ENCODE measurements around the gene TGFB3.

Gene TGFB3

DNA sequence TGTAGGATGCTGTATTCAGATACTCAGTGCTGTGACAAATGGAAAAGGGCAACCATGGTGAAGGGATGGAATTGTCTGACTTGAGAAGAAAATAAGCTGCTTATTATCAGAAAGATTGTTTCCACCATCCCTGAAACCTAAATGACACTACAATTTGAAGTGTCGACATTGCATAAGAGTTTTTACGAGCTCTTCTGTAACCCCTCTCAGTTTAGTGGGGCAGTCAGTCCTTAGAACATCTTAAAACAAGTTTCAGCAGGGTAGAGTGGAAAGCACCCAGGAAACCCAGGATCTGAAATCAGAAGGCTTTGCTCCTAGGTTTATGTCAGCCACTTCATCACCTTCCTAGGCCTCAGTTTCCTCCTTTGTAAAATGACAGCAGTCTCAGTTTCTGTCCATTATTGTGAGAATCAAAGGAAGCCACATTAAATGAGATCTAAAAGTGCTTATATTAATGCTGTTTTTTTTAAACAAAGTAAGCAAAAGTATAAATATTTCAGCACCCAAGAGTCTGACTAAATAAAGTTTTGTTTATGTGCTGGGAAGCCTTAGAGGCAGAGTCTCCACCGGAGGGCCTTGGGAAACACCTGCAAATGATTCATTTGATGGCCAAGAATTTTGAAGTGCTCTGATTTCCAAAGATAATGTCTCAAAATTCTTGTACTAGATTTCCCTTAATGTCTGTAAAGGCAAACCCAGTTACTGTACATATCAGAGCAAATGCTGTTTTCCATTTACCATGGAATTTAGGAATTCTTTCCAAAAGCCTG, 5.6 kb upstream of the TGFB3 start:
- no peak for DNase-seq (ENCODE audit: low read depth in 3 of 3, low spot score in 1 of 3)

DNA sequence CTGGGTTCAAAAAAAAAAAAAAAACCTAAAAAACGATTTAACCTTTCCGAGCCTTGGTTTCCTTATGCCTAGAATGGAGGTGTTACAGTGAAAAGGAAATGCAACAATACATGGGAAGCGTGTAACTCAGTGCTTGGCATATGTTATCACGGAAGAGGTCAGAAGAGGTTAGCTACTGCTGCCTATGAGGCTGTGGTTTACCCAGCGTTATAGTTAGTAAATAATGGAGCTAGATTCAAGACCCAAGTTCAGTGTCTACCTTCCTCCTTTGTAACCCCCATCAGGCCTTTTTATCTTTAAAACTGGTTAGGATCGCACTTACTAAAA, 4.6 kb upstream of the TGFB3 start:
- no peak for DNase-seq (ENCODE audit: low read depth in 3 of 3, low spot score in 1 of 3)

DNA sequence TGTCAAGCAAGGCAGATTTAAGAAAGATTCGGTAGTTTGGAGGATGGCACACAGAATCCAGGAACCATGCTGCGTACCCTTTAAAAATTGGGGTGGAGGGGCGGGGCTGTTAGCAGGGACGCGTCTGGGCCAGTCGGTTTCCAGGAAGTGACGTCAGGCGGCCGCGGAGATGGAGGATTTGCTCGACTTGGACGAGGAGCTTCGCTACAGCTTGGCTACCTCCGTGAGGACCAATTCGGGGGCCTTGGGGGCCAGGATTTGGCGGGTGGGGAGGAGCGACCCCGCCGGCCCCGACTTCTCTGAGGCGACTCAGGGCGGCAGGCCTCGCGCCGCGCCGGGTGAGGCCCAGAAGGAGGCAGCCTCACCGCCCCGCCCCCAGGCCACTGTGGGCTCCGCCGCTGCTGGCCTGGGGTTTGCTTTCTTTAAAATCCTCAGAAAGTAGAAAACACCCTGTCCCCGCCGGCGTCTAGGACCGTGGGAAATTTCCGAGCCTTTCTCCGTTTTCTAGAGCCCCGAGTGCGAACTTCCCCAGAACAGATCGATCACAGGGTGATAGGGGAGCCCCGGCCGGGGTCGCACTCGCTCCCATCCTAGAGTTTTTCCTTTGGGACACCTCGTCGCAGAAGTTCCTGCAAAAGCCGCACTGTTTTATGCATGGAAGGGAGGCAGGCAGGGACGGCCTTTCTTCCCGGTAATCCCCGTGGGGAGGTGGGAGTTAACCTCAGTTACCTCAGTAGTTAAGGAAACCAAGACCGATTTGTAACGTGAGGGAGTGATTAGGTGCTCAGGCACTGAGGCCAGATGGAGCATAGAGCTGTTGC, 4.0 kb upstream of the TGFB3 start, which contains the start of gene IFT43:
TSS of gene IFT43 (plus strand) at position 146 of the 821 bp plus-strand sequence. CDS start at position 170, 24 bp downstream.
- peak; percentile 68 to 81 (median 72) for DNase-seq (ENCODE audit: low read depth in 3 of 3, low spot score in 1 of 3)

- DNase-seq (ENCODE audit: low read depth in 3 of 3, low spot score in 1 of 3), result no peak
Observed at GRCh38 chr14:75984674-75985073, 2.9 kb upstream of the TGFB3 start.

- no peak for DNase-seq (ENCODE audit: low read depth in 3 of 3, low spot score in 1 of 3)
Observed at GRCh38 chr14:75983019-75983358, 1.2 kb upstream of the TGFB3 start.

- peak; percentile 38 to 70 (median 58) for DNase-seq (ENCODE audit: low read depth in 3 of 3, low spot score in 1 of 3)
Observed at GRCh38 chr14:75982266-75983018, 647 bp upstream of the TGFB3 start.

DNA sequence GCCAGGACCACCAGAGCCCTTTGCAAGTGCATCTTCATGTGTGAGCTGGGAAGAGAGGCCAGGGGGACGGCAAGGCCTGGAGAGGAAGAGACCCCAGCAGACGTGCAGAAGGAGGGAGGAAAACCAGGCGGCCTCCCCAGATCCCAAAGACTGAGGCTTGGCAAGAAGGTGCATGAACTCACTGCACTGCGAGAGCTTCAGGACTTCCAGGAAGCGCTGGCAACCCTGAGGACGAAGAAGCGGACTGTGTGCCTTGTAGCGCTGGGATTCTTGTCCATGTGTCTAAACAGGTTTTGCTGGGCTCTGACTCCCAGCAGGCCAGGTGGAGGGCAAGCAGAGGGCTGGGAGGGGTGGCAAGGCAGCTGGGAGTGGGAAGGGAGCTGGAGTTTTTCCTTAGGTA, 939 bp downstream of the TGFB3 start:
- DNase-seq (ENCODE audit: low read depth in 3 of 3, low spot score in 1 of 3), result no peak

DNA sequence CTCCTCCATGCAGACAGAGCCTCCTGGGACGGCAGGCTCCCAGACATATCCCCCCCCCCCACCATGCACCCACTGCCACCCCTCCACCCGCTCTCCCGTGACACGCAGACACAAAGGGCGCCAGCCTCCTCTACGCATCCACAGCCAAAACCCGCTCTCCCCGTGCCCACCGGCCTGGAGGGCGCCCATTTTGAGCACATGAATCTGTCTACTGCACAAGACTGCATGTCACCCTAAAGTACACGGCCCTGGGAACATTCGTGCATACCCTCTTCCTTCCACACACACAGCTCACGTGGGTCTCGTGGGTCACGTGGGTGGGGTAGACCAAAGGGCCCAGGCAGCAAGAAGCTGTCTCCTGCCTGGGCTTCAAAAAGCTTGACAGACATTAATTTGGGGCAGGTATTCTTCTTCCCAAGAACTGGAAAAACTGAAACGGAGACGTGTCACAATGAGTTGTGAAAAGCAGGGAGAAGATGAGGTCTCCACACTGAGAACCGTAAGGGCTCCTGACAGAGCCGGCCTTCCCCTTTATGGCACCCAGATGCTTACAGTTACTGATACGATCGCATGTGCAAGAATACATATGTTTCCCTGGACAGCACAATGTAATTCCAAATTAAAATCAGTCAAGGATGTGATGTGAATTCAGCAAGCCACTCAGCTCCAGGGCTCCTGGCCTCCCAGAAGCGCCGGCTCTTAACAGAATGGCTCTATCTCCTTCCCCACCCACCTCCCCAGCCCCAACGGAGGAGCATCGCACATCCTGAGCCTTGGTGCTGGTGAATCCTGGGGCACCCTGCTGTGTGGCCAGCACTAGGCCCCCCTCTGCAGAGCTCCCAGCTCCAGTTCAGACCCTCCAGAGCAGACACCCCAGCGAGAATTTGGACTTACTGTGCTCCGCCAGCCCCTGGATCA, 1.9 kb downstream of the TGFB3 start:
- DNase-seq (ENCODE audit: low read depth in 3 of 3, low spot score in 1 of 3), result no peak

- DNase-seq (ENCODE audit: low read depth in 3 of 3, low spot score in 1 of 3), result no peak
Observed at GRCh38 chr14:75979071-75979571, 2.7 kb downstream of the TGFB3 start.

DNA sequence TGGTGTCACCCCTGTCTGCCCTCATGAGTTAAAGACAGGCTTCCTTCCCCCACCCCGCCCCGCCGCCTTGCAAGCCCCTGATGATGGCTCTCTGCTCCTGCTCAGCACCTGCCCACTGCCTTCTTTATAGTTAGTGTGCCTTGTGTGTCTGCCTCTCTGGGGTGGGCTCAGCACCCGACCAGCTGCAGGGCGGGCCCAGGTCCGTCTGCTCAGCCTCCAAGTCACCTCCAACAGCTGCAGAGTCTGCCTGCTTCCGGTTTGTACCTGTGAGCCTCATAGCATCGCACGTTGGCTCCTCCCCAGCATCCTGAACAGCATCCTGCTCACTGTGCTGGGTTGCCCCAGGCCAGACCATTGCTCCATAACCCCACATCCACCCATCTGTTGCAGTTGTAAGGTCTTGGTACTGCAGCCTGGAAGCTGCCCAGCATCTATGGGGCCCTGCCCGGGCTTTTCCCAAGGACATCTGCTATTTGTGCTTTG, 3.5 kb downstream of the TGFB3 start:
- DNase-seq (ENCODE audit: low read depth in 3 of 3, low spot score in 1 of 3), result no peak

GRCh38 chr14:75977582-75977943, 4.2 kb downstream of the TGFB3 start:
- no peak for DNase-seq (ENCODE audit: low read depth in 3 of 3, low spot score in 1 of 3)

GRCh38 chr14:75976826-75977581, 4.8 kb downstream of the TGFB3 start:
- DNase-seq (ENCODE audit: low read depth in 3 of 3, low spot score in 1 of 3), result no peak

DNA sequence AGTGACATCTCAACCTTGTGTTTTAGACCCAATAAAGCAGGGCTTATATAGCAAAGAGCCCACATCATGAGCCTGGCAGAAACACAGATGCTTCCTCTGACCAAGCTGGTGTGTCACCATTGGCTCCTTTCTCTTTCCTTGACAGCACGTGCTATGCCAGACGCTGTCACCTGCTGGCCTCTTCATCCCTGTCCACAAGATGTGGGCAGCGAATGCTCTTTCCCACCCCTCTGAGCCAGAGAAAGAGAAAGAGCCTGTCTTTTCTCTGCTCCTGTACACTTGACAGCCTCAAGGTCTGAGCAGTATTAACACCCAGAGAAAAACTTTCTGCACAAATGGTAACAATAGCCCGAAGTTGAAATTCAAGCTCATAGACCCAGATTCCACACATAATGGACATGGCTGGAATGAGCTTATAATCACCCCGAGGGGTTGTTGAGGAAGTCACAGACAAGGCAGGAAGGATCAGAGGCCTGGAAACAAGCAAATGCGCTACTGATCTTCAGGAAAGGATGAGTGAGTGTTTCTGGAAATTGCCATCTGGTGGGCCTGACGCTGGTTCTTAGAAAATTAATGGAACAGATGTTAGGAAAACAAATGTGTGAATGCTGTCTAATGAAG, 8.9 kb downstream of the TGFB3 start:
- DNase-seq (ENCODE audit: low read depth in 3 of 3, low spot score in 1 of 3), result no peak

GRCh38 chr14:75971509-75971908, 10.3 kb downstream of the TGFB3 start:
- no peak for DNase-seq (ENCODE audit: low read depth in 3 of 3, low spot score in 1 of 3)

DNA sequence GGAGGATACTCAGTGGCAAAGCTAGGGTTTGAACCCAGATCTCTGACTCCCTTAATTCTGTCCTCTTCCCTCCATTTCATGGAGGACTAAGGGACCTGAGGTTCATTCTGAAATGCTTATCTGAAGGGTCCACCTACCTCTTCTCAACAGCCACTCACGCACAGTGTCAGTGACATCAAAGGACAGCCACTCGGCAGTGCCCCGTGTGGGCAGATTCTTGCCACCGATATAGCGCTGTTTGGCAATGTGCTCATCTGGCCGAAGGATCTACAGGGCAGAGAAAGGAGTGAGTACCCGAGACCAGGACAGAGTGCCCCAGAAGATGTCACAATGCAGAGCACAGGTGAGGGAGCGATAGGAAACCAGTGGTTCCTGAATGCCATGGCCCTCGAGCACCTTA, 10.8 kb downstream of the TGFB3 start:
- DNase-seq (ENCODE audit: low read depth in 3 of 3, low spot score in 1 of 3), result no peak

DNA sequence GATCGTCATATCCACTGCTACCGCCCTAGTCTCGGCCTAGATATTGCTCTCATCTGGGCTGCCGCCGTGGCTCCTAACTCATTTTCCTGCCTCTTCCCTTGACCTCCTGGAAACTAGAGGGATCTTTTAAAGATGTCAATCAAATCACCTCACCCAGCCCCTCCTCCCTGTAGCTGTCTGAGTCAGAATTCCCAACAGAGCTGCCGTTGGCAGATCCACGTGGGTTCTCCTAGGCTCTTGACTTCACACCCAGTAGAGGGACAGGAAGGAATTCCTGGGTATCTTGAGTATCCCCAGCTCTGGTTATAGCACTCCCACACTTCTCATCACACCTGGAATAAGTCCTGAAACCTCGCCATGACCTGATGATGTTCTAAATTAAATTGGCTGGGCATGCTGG, 11.9 kb downstream of the TGFB3 start:
- no peak for DNase-seq (ENCODE audit: low read depth in 3 of 3, low spot score in 1 of 3)

DNA sequence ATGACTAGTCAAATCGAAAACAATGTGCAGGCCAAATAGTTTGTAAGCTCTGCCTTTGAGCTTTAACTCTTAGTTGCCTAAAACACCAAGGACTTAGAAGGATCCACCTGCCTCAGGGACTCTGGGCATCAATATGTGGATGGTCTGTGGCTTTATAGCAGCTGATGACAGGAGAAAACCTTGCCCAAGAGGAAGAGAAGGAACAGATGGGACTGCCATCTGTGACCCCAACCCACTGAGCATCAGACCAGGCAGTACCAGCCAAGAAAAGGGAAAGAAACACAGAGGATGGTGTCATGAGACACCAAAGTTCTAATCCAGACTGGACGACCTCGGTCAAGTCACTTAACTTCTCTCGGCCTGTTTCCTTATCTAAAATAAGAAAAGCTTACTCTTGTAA, 12.7 kb downstream of the TGFB3 start:
- no peak for DNase-seq (ENCODE audit: low read depth in 3 of 3, low spot score in 1 of 3)

- no peak for DNase-seq (ENCODE audit: low read depth in 3 of 3, low spot score in 1 of 3)
Observed at GRCh38 chr14:75968456-75968855, 13.3 kb downstream of the TGFB3 start.

DNA sequence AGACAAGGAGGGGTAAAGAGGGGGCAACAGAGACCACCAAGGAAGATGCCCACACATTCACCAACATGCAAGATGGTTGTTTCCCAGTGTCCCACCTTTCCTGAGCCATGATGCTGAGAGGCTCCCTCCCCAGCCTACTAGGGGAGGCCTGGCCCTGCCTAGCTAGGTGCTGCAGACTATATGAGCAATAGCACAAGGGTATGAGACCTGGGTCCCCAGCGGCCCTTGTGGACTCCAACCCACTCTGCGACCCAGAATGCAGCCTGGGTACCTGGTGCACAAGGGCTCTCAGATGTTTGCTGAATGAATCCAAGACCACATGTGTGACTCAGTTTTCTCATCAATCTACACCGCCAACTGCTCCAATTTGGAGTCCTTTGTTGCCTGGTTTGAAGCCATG, 13.9 kb downstream of the TGFB3 start:
- DNase-seq (ENCODE audit: low read depth in 3 of 3, low spot score in 1 of 3), result no peak

Data from stimulated activated CD4-positive, alpha-beta T cell treated with anti-CD3 and anti-CD28 coated beads, TNF-alpha, amount 100 ng/mL, for 1 hour (primary cell).